ENCODE results near the gene MYO18A.

Gene MYO18A

GRCh38 chr17:29165261-29165660 is 14.9 kb downstream of the MYO18A start:
- no peak overlapping the region for H3K4me3 ChIP-seq (ENCODE audit: low read depth in 1 of 2, low read length in 2 of 2)
- peaks cover 6 to 23% of the 10 kb centered on the region in 2 donors for H3K36me3 ChIP-seq (ENCODE audit: control insufficient read depth in 1 of 2, insufficient read depth in 2 of 2, low read length in 2 of 2)
- no peaks in the 10 kb centered on the region for H3K9me3 ChIP-seq (ENCODE audit: control insufficient read depth in 1 of 2, low read length in 2 of 2)
- no peak overlapping the region for H3K27ac ChIP-seq (ENCODE audit: low read length)
- H3K27me3 ChIP-seq (ENCODE audit: low read depth, low read length), result no peaks in the 10 kb centered on the region
- peaks cover 0 to 11% of the 10 kb centered on the region in 2 donors for H3K4me1 ChIP-seq (ENCODE audit: control insufficient read depth in 1 of 2, insufficient read depth in 2 of 2, low read length in 2 of 2)

DNA sequence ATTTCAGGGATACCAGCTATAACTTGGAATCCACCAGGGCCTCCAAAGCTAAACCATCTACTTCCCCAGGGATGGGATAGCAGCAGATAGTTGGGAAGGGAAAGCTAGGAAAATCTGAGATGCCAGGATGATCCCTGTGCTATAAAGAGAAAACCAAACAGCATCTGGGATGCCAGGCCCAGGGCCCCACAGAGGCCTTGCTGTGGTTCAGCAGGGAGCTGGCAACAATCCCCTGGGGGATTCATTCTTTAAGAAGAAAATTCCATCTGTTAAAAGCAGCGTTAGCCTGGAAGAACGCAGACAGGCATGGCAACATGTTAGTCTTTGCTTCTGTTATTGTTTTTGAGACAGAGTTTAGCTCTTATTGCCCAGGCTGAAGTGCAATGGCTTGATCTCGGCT is 16.6 kb downstream of the MYO18A start:
- Histone ChIP-seq H3K27me3 (ENCODE audit: low read depth, low read length) (no peaks in the 10 kb centered on the region), H3K4me3 (ENCODE audit: low read depth in 1 of 2, low read length in 2 of 2) (no peak overlapping the region), H3K4me1 (ENCODE audit: control insufficient read depth in 1 of 2, insufficient read depth in 2 of 2, low read length in 2 of 2) (peaks cover 6 to 28% of the 10 kb centered on the region in 2 donors), H3K9me3 (ENCODE audit: control insufficient read depth in 1 of 2, low read length in 2 of 2) (no peaks in the 10 kb centered on the region), H3K27ac (ENCODE audit: low read length) (no peak overlapping the region), H3K36me3 (ENCODE audit: control insufficient read depth in 1 of 2, insufficient read depth in 2 of 2, low read length in 2 of 2) (peaks cover 6 to 23% of the 10 kb centered on the region in 2 donors)

DNA sequence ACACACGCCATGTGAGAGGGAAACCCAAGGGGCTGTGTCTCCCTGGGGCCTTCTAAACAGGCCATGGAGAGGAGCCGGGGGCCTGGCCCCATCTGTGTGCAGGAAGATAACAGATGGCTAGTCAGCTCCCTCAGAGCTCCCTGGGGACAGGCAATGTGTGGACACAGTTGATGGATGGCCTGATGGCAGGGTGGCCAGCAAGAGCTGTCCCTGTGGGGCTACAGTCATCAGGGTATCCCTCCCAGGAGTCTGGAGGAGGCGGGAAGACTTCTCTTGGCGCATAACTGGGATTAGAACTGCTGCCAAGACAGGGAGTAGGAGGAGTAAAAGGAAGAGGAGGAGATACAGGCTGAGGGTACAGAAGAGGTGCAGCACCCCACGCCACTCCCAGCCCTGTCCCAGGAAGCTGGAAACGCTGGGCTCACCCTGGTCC is 17.3 kb downstream of the MYO18A start:
- Histone ChIP-seq H3K27ac (ENCODE audit: low read length) (no peak overlapping the region), H3K36me3 (ENCODE audit: control insufficient read depth in 1 of 2, insufficient read depth in 2 of 2, low read length in 2 of 2) (peaks cover 6 to 23% of the 10 kb centered on the region in 2 donors), H3K9me3 (ENCODE audit: control insufficient read depth in 1 of 2, low read length in 2 of 2) (no peaks in the 10 kb centered on the region), H3K4me3 (ENCODE audit: low read depth in 1 of 2, low read length in 2 of 2) (no peak overlapping the region), H3K4me1 (ENCODE audit: control insufficient read depth in 1 of 2, insufficient read depth in 2 of 2, low read length in 2 of 2) (peaks cover 6 to 29% of the 10 kb centered on the region in 2 donors), H3K27me3 (ENCODE audit: low read depth, low read length) (no peaks in the 10 kb centered on the region)

- H3K4me1 ChIP-seq (ENCODE audit: control insufficient read depth in 1 of 2, insufficient read depth in 2 of 2, low read length in 2 of 2), result peaks cover 10 to 27% of the 10 kb centered on the region in 2 donors
- H3K36me3 ChIP-seq (ENCODE audit: control insufficient read depth in 1 of 2, insufficient read depth in 2 of 2, low read length in 2 of 2), result peaks cover 6 to 23% of the 10 kb centered on the region in 2 donors
- no peak overlapping the region for H3K4me3 ChIP-seq (ENCODE audit: low read depth in 1 of 2, low read length in 2 of 2)
- H3K27ac ChIP-seq (ENCODE audit: low read length), result no peak overlapping the region
- H3K27me3 ChIP-seq (ENCODE audit: low read depth, low read length), result no peaks in the 10 kb centered on the region
- H3K9me3 ChIP-seq (ENCODE audit: control insufficient read depth in 1 of 2, low read length in 2 of 2), result no peaks in the 10 kb centered on the region
These were observed 17.9 kb downstream of the MYO18A start for GRCh38 chr17:29162082-29162908.

DNA sequence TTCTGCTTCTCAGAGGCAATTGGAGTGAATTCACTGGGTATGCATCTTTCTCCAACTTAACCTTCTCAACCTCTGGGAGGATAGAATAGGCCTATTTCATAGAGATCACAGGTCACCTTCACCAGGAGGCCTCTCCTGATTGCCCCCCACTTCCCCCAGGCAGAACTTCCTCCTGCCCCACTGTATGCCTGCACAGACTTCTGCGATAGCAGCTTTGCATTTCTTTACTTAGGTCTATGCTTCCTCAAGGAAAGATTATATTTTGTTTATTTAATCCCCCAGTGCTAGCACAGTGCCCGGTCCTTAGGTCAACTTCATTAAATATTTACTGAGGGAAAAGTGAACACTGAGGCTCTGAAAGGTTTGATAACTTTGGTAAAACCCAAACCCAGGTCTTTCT is 19.9 kb downstream of the MYO18A start:
- H3K27ac ChIP-seq (ENCODE audit: low read length), result no peak overlapping the region
- H3K4me1 ChIP-seq (ENCODE audit: control insufficient read depth in 1 of 2, insufficient read depth in 2 of 2, low read length in 2 of 2), result peaks cover 26 to 43% of the 10 kb centered on the region in 2 donors

DNA sequence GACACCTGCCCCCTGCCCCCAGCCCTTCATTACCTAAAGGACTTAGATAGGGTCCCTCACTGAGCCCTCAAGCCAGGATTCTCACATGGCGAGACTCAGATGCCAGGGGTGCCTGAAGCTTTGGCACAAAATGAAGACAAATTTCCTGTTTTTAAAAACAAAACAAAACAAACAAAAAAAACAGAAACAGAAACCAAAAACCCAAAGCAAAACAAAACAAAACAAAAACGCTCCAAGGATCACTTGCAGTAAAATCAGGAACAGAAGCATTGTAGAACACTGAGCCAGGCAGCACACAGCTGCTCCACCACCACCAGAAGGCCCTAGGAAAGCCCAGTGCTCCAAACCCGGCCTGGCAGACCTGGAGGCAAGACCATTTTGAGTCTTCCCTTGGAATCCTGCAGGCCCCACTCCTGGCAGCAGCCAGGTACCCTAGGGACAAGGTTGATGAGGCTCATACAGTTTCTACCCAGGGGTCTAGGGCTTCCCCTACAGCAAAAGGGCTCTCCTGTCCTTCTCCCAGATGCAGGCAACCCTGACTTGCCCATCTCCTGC is 20.8 kb downstream of the MYO18A start:
- Histone ChIP-seq H3K4me3 (ENCODE audit: low read depth in 1 of 2, low read length in 2 of 2) (no peak overlapping the region), H3K36me3 (ENCODE audit: control insufficient read depth in 1 of 2, insufficient read depth in 2 of 2, low read length in 2 of 2) (peaks cover 0 to 6% of the 10 kb centered on the region in 2 donors), H3K27me3 (ENCODE audit: low read depth, low read length) (no peaks in the 10 kb centered on the region), H3K4me1 (ENCODE audit: control insufficient read depth in 1 of 2, insufficient read depth in 2 of 2, low read length in 2 of 2) (peaks cover 29 to 52% of the 10 kb centered on the region in 2 donors), H3K9me3 (ENCODE audit: control insufficient read depth in 1 of 2, low read length in 2 of 2) (no peaks in the 10 kb centered on the region), H3K27ac (ENCODE audit: low read length) (no peak overlapping the region)

More for the DNA sequence above, 19.9 kb downstream of the MYO18A start:
- Histone ChIP-seq H3K27me3 (ENCODE audit: low read depth, low read length) (no peaks in the 10 kb centered on the region), H3K9me3 (ENCODE audit: control insufficient read depth in 1 of 2, low read length in 2 of 2) (no peaks in the 10 kb centered on the region), H3K4me3 (ENCODE audit: low read depth in 1 of 2, low read length in 2 of 2) (no peak overlapping the region), H3K36me3 (ENCODE audit: control insufficient read depth in 1 of 2, insufficient read depth in 2 of 2, low read length in 2 of 2) (peaks cover 3 to 6% of the 10 kb centered on the region in 2 donors)

- no peaks in the 10 kb centered on the region for H3K9me3 ChIP-seq (ENCODE audit: control insufficient read depth in 1 of 2, low read length in 2 of 2)
- peaks cover 29 to 59% of the 10 kb centered on the region in 2 donors for H3K4me1 ChIP-seq (ENCODE audit: control insufficient read depth in 1 of 2, insufficient read depth in 2 of 2, low read length in 2 of 2)
- H3K27ac ChIP-seq (ENCODE audit: low read length), result no peak overlapping the region
- H3K4me3 ChIP-seq (ENCODE audit: low read depth in 1 of 2, low read length in 2 of 2), result no peak overlapping the region
- no peaks in the 10 kb centered on the region for H3K27me3 ChIP-seq (ENCODE audit: low read depth, low read length)
- peaks cover 0 to 6% of the 10 kb centered on the region in 2 donors for H3K36me3 ChIP-seq (ENCODE audit: control insufficient read depth in 1 of 2, insufficient read depth in 2 of 2, low read length in 2 of 2)
These were observed 21.5 kb downstream of the MYO18A start for GRCh38 chr17:29158488-29159275.

DNA sequence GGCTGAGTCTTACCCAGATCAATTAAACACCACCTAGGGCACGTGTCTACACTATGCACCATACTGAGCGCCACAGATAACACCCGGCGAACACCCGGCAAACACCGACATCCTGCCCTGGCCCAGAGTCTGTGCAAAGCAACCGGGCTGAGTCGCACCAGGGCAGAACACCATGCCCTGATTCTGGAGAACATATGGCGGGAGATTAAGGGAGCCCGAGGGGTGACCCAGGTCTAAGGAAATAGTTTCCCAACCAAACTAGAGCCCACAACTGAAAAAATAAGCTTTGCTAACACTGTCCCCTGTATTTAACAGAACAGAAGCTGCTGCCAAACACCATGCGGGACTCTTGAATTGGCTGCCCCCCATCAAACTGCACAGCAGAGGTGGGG is 22.1 kb downstream of the MYO18A start:
- Histone ChIP-seq H3K27ac (ENCODE audit: low read length) (no peak overlapping the region), H3K4me1 (ENCODE audit: control insufficient read depth in 1 of 2, insufficient read depth in 2 of 2, low read length in 2 of 2) (peaks cover 29 to 59% of the 10 kb centered on the region in 2 donors), H3K9me3 (ENCODE audit: control insufficient read depth in 1 of 2, low read length in 2 of 2) (no peaks in the 10 kb centered on the region), H3K27me3 (ENCODE audit: low read depth, low read length) (no peaks in the 10 kb centered on the region), H3K4me3 (ENCODE audit: low read depth in 1 of 2, low read length in 2 of 2) (no peak overlapping the region), H3K36me3 (ENCODE audit: control insufficient read depth in 1 of 2, insufficient read depth in 2 of 2, low read length in 2 of 2) (peaks cover 0 to 6% of the 10 kb centered on the region in 2 donors)

DNA sequence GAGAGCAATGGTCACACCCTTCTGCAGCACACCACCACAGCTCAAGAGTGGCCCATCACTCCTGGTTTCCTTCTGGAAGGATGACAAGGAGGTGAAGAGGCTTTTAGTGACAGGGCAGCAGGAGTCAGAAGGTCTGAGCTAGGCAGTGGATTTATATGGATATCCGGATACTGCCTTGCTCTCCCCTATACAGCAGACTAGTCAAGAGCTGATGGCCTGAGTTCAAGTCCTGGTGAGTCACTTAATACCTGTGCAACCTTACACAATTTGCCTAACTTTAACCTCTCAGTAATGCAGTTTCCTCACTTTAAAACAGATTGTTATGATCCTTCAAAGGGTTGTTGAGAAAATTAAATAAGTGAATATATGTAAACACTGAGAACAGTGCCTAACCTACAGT is 22.9 kb downstream of the MYO18A start:
- Histone ChIP-seq H3K4me3 (ENCODE audit: low read depth in 1 of 2, low read length in 2 of 2) (no peak overlapping the region), H3K27ac (ENCODE audit: low read length) (no peak overlapping the region), H3K27me3 (ENCODE audit: low read depth, low read length) (no peaks in the 10 kb centered on the region), H3K36me3 (ENCODE audit: control insufficient read depth in 1 of 2, insufficient read depth in 2 of 2, low read length in 2 of 2) (peaks cover 0 to 3% of the 10 kb centered on the region in 2 donors), H3K9me3 (ENCODE audit: control insufficient read depth in 1 of 2, low read length in 2 of 2) (no peaks in the 10 kb centered on the region), H3K4me1 (ENCODE audit: control insufficient read depth in 1 of 2, insufficient read depth in 2 of 2, low read length in 2 of 2) (peaks cover 29 to 57% of the 10 kb centered on the region in 2 donors)

- H3K4me1 ChIP-seq (ENCODE audit: control insufficient read depth in 1 of 2, insufficient read depth in 2 of 2, low read length in 2 of 2), result peaks cover 29 to 57% of the 10 kb centered on the region in 2 donors
- H3K4me3 ChIP-seq (ENCODE audit: low read depth in 1 of 2, low read length in 2 of 2), result no peak overlapping the region
- H3K36me3 ChIP-seq (ENCODE audit: control insufficient read depth in 1 of 2, insufficient read depth in 2 of 2, low read length in 2 of 2), result no peaks in the 10 kb centered on the region
- peak overlapping the region; percentile 79 for H3K27ac ChIP-seq (ENCODE audit: low read length)
- no peaks in the 10 kb centered on the region for H3K27me3 ChIP-seq (ENCODE audit: low read depth, low read length)
- no peaks in the 10 kb centered on the region for H3K9me3 ChIP-seq (ENCODE audit: control insufficient read depth in 1 of 2, low read length in 2 of 2)
These were observed 23.4 kb downstream of the MYO18A start for GRCh38 chr17:29156781-29157180.

DNA sequence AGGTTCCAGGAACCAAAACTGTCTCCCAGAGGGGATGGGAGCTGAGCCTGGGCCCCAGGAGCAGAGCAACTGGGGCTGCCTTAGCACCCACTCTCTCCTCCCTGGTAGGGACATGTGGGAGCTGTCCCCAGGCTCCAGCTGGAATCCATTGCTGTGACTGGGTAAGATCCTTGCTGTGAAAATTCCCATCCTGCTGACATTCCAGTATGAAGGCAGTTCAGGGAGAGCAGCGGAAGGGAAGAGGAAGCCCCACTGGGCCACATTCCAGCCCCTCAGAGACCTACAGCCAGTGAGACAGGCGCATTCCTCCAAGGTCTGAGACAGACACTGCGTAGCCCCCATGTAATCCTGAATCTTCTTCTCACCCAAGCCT is 24.2 kb downstream of the MYO18A start:
- no peaks in the 10 kb centered on the region for H3K27me3 ChIP-seq (ENCODE audit: low read depth, low read length)
- no peaks in the 10 kb centered on the region for H3K9me3 ChIP-seq (ENCODE audit: control insufficient read depth in 1 of 2, low read length in 2 of 2)
- peak overlapping the region; percentile 79 for H3K27ac ChIP-seq (ENCODE audit: low read length)
- no peaks in the 10 kb centered on the region for H3K36me3 ChIP-seq (ENCODE audit: control insufficient read depth in 1 of 2, insufficient read depth in 2 of 2, low read length in 2 of 2)
- peaks cover 29 to 57% of the 10 kb centered on the region in 2 donors for H3K4me1 ChIP-seq (ENCODE audit: control insufficient read depth in 1 of 2, insufficient read depth in 2 of 2, low read length in 2 of 2)
- H3K4me3 ChIP-seq (ENCODE audit: low read depth in 1 of 2, low read length in 2 of 2), result no peak overlapping the region
